ENCODE data around the gene NEK10.

Gene NEK10

GRCh38 chr3:27081992-27082607 lies 287.1 kb downstream of the NEK10 start:
- no peak for TF ChIP-seq CTCF (IDR thresholded peaks at IDR 0.05; ENCODE audit: low read depth, low read length)
- DNase-seq = no peak
- H3K4me3 ChIP-seq (ENCODE audit: low read depth, low read length) = no peak overlapping the region
- no peaks in the 10 kb centered on the region for H3K27me3 ChIP-seq
- no peaks in the 10 kb centered on the region for H3K9me3 ChIP-seq
- no peaks in the 10 kb centered on the region for H3K36me3 ChIP-seq
- no peaks in the 10 kb centered on the region for H3K4me1 ChIP-seq

GRCh38 chr3:27081566-27081965 lies 287.6 kb downstream of the NEK10 start:
- no peak overlapping the region for H3K4me3 ChIP-seq (ENCODE audit: low read depth, low read length)
- no peaks in the 10 kb centered on the region for H3K36me3 ChIP-seq
- H3K9me3 ChIP-seq = no peaks in the 10 kb centered on the region
- no peaks in the 10 kb centered on the region for H3K27me3 ChIP-seq
- DNase-seq = no peak
- TF ChIP-seq CTCF (IDR thresholded peaks at IDR 0.05; ENCODE audit: low read depth, low read length) = no peak
- no peaks in the 10 kb centered on the region for H3K4me1 ChIP-seq

GRCh38 chr3:27080258-27080525 lies 289.0 kb downstream of the NEK10 start:
- H3K4me3 ChIP-seq (ENCODE audit: low read depth, low read length) = no peak overlapping the region
- no peak for DNase-seq
- H3K4me1 ChIP-seq = no peaks in the 10 kb centered on the region
- no peaks in the 10 kb centered on the region for H3K27me3 ChIP-seq
- no peaks in the 10 kb centered on the region for H3K9me3 ChIP-seq
- no peak for TF ChIP-seq CTCF (IDR thresholded peaks at IDR 0.05; ENCODE audit: low read depth, low read length)
- no peaks in the 10 kb centered on the region for H3K36me3 ChIP-seq

- Histone ChIP-seq H3K9me3 (no peaks in the 10 kb centered on the region), H3K36me3 (no peaks in the 10 kb centered on the region), H3K4me1 (no peaks in the 10 kb centered on the region), H3K4me3 (ENCODE audit: low read depth, low read length) (no peak overlapping the region), H3K27me3 (no peaks in the 10 kb centered on the region)
- TF ChIP-seq CTCF (IDR thresholded peaks at IDR 0.05; ENCODE audit: low read depth, low read length) = no peak
- no peak for DNase-seq
These were observed 289.5 kb downstream of the NEK10 start for GRCh38 chr3:27079427-27080257.

- Histone ChIP-seq H3K4me1 (no peaks in the 10 kb centered on the region), H3K36me3 (no peaks in the 10 kb centered on the region), H3K9me3 (no peaks in the 10 kb centered on the region), H3K4me3 (ENCODE audit: low read depth, low read length) (no peak overlapping the region), H3K27me3 (no peaks in the 10 kb centered on the region)
- no peak for TF ChIP-seq CTCF (IDR thresholded peaks at IDR 0.05; ENCODE audit: low read depth, low read length)
- no peak for DNase-seq
These were observed 290.8 kb downstream of the NEK10 start for GRCh38 chr3:27078246-27078913.

Measured in BE2C (cell line).